AG04449 (cell line): Measurements from ENCODE around the gene KMT2E.

Experiments
- CTCF ChIA-PET: fragments of 350-600 bp; formaldehyde crosslinking; extraction: SDS; loops from one replicate; lab custom pipeline; 2021; ENCODE audit warnings: antibody characterized with exemption; lab: Yijun Ruan, JAX
- POLR2A ChIA-PET: fragments of 400-600, 350-600 bp; formaldehyde crosslinking; extraction: SDS; loops from one replicate; lab custom pipeline; 2020; ENCODE audit warnings: antibody characterized with exemption, inconsistent platforms; lab: Yijun Ruan, JAX
- DNase-seq: peaks from one replicate; pipeline ENCODE4 v3.0.0-alpha.2; 2010; ENCODE audit warnings: low read depth, low spot score
- H3K4me3 ChIP-seq: 2 replicates; pipeline ENCODE4 v1.5.1; 2011; ENCODE audit warnings: low read depth, mild to moderate bottlenecking, control low read depth, low read length
- CTCF ChIP-seq: IDR thresholded peaks from one replicate; pipeline ENCODE4 v1.5.1; 2011; ENCODE audit warnings: mild to moderate bottlenecking, moderate library complexity, low read length, control low read depth, inconsistent platforms; ENCODE audit not compliant: insufficient read depth; ENCODE audit errors: missing control alignments

Gene KMT2E

DNA sequence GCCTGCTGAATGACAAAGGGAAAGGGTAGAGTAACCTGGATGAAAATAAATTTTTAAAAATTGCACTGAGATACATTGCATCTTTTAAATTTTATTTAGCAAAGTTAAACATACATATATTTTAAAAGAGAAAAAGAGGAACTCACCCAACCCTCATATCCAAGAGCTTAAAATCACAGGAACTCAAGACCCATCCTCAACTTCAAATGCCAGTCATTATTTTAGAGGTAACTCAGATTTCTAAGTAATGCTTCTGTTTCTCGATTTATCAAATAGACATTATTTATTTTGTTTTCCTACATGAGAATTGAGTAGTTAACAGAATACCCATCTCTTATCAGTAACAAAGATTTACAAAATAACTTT lies 32.4 kb upstream of the KMT2E start:
- CTCF ChIA-PET, result interaction anchor here (0.7 to 6.5 kb wide), 35 partner anchors 8 to 514 kb away, joined by 3 to 57 read pairs (median 6); partner anchors contain the start of gene KMT2E
- H3K4me3 ChIP-seq, result no peak overlapping the region
- TF ChIP-seq CTCF, result no peak
- POLR2A ChIA-PET, result interaction anchor here (0.6 to 4.9 kb wide), 3 partner anchors 9 to 136 kb away, joined by 3 to 56 read pairs (median 3); partner anchors contain the start of gene KMT2E
- DNase-seq, result no peak

DNA sequence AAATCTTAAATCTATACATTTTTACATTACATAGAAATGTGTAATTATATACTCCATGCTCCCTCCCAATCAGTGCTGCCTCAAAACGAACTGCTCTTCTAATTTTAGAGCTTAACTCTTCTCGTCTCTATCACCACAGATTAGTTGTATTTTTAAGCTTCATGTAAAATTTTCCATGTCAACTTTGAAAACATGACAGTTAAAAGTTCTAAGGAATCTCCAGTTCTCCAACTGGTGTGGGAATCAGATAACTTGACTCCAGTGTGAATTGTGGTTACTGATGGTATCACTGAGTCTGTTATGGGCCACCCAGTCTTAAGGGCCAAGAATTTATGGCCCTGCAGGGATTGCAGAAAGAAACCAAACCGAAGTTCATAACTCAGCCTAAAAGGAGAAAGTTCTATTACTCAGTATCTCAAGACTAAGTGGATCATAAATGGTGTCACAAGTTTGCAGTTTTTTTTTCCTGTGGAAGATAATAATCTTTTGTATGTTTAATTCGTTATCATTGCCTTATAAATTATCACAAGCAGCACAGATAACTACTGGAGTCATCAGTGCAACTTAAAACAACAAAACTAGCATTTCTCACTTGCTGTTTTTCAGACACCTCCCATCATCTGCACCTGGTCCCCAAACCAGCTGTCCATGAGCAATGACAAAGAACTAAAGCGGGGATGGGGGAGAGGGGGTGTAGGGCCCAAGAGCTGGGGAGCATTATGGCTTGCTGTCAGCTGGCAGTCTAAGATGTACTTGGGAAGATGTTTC lies 31.5 kb upstream of the KMT2E start:
- no peak for DNase-seq
- no peak overlapping the region; the same call in none of the 2 replicates for H3K4me3 ChIP-seq
- CTCF ChIA-PET, result interaction anchor here (0.6 to 6.5 kb wide), 20 partner anchors 9 to 506 kb away, joined by 3 to 57 read pairs (median 7); partner anchors contain the start of gene KMT2E
- POLR2A ChIA-PET, result interaction anchor here (4.9 kb wide), 1 partner anchor 32 kb away, joined by 56 read pairs; the partner anchor contains the start of gene KMT2E
- no peak for TF ChIP-seq CTCF

- ChIA-PET CTCF (interaction anchor here (0.6 to 6.5 kb wide), 11 partner anchors 9 to 99 kb away, joined by 3 to 57 read pairs (median 3); partner anchors contain the start of gene KMT2E), POLR2A (interaction anchor here (1.0 to 4.9 kb wide), 5 partner anchors 9 to 31 kb away, joined by 3 to 56 read pairs (median 5); partner anchors contain the start of gene KMT2E)
- DNase-seq, result no peak
- peak overlapping the region; percentile 67 for H3K4me3 ChIP-seq
- TF ChIP-seq CTCF, result no peak
These were observed 30.9 kb upstream of the KMT2E start for GRCh38 chr7:104983076-104983577.

GRCh38 chr7:104983578-104984539 lies 30.1 kb upstream of the KMT2E start:
- H3K4me3 ChIP-seq, result peak overlapping the region; percentile 67
- DNase-seq, result no peak
- peak; percentile 70 for TF ChIP-seq CTCF
- ChIA-PET POLR2A (interaction anchor here (1.0 to 4.9 kb wide), 5 partner anchors 10 to 30 kb away, joined by 3 to 56 read pairs (median 5); partner anchors contain the start of gene KMT2E), CTCF (interaction anchor here (0.6 to 6.5 kb wide), 9 partner anchors 9 to 61 kb away, joined by 3 to 57 read pairs (median 3); no protein-coding TSS in a partner anchor)

DNA sequence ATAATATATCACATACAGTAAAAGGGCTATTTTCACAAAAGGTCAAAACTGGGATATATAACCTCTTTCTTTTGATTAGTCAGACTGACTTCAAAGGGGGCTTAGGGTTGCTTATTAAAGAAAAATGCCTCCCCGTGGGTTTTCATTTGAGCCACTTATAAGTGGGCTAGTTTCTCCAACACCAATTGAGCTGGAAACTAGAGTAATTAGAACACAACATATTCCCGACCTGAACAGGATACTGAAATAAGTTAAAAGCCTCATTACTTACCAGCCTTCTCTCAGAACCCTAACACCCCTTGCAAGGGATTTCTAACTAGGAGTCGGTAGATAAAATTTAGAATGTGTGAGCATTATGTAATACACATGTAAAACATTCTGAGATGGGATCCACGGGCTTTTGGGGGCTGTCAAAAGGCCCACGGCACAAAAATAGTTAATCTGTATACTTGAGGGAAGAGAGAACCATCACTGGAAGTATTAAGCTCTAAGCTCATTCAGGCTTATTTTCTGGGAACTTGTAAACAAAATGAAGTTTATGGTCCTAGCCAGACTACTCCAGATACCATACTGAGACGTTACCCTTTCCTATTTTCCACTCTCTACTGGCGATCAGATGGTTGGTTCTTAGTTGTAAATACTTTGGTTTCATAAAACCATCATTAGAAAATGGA lies 29.3 kb upstream of the KMT2E start:
- CTCF ChIA-PET, result interaction anchor here (1.0 to 6.5 kb wide), 6 partner anchors 19 to 62 kb away, joined by 3 to 57 read pairs (median 4); no protein-coding TSS in a partner anchor
- TF ChIP-seq CTCF, result no peak
- H3K4me3 ChIP-seq, result peak overlapping the region; percentile 67; the same call in 1 of the 2 replicates
- POLR2A ChIA-PET, result interaction anchor here (1.3 to 4.9 kb wide), 3 partner anchors 11 to 30 kb away, joined by 4 to 56 read pairs (median 6); partner anchors contain the start of gene KMT2E
- DNase-seq, result no peak
